ENCODE data around the gene PTPRN.

GRCh38 chr2:219282375-219282774, 26.8 kb downstream of the PTPRN start:
- no peak for TF ChIP-seq CTCF (IDR thresholded peaks at IDR 0.05)
- no peak for TF ChIP-seq POLR2A (IDR thresholded peaks at IDR 0.05)
- TF ChIP-seq POLR2AphosphoS5 (IDR thresholded peaks at IDR 0.05), result no peak
- no peak for TF ChIP-seq EP300 (IDR thresholded peaks at IDR 0.05)

All from gastroesophageal sphincter (tissue), 3 donors.